ENCODE measurements around the gene MAB21L2. TPM values are rescaled to one million over a fixed set of nuclear protein-coding genes. Genes with fewer than 3 reads are reported as not detected.

Gene MAB21L2
- total and polyA plus RNA-seq, 2 experiments from 2014 or later = 0.39 TPM; not detected in 1

- TF ChIP-seq CTCF (conservative IDR thresholded peaks at IDR 0.05; ENCODE audit: low read depth in 2 of 2) = no peak
- TF ChIP-seq NANOG (IDR thresholded peaks at IDR 0.05; ENCODE audit: borderline replicate concordance) = no peak
- TF ChIP-seq EZH2 (IDR thresholded peaks at IDR 0.05; ENCODE audit: low read depth, unreplicated experiment) = no peak
- no peak for TF ChIP-seq REST (IDR thresholded peaks at IDR 0.05; ENCODE audit: unreplicated experiment)
- no peak for TF ChIP-seq ETS1 (IDR thresholded peaks at IDR 0.05)
Measured at GRCh38 chr4:150584111-150584915, 2.4 kb downstream of the MAB21L2 start (continued).

GRCh38 chr4:150585611-150586010 lies 3.7 kb downstream of the MAB21L2 start:
- ATAC-seq = no peak
- 0 out of 3 replicates have a peak, but pooled peaks cover 5% of the 10 kb centered on the region for H3K36me3 Mint-ChIP-seq (ENCODE audit: low read depth)
- no peaks in the 10 kb centered on the region for H3K79me2 ChIP-seq (replicated peaks; ENCODE audit: insufficient read depth)
- no peak overlapping the region for H3K4me3 Mint-ChIP-seq
- no peak overlapping the region for H3K27ac Mint-ChIP-seq
- H3K36me3 ChIP-seq (ENCODE audit: insufficient read depth) = no peaks in the 10 kb centered on the region
- DNase-seq (ENCODE audit: low spot score) = no peak
- H3F3A ChIP-seq (replicated peaks; ENCODE audit: low read depth) = no peaks in the 10 kb centered on the region
- 0 out of 2 replicates have a peak overlapping the region, but pooled peaks have one; percentile 3 for H3K4me2 ChIP-seq
- peaks cover 49% of the 10 kb centered on the region for H3K27me3 Mint-ChIP-seq (ENCODE audit: insufficient read depth, low read depth, poor library complexity)
- H2AFZ ChIP-seq = no peak overlapping the region
- no peak for TF ChIP-seq POLR2AphosphoS5 (IDR thresholded peaks at IDR 0.05; ENCODE audit: low read depth)
- TF ChIP-seq REST (IDR thresholded peaks at IDR 0.05; ENCODE audit: unreplicated experiment) = no peak
- TF ChIP-seq ZNF114 (CRISPR knock-in tag; IDR thresholded peaks at IDR 0.05) = no peak
- TF ChIP-seq EZH2 (IDR thresholded peaks at IDR 0.05; ENCODE audit: low read depth, unreplicated experiment) = no peak
- TF ChIP-seq ZNF331 (CRISPR knock-in tag; IDR thresholded peaks at IDR 0.05; ENCODE audit: low read depth) = no peak
- no peak for TF ChIP-seq STAT1 (IDR thresholded peaks at IDR 0.05; ENCODE audit: unreplicated experiment)
- no peak for TF ChIP-seq JUNB (IDR thresholded peaks at IDR 0.05; ENCODE audit: unreplicated experiment)
- TF ChIP-seq CREB1 (CRISPR knock-in tag; IDR thresholded peaks at IDR 0.05; ENCODE audit: low read depth) = no peak
- peaks cover 20% of the 10 kb centered on the region for H4K20me1 ChIP-seq (replicated peaks; ENCODE audit: insufficient read depth)
- no peak overlapping the region for H3K27ac ChIP-seq (ENCODE audit: low read depth)
- H3K27me3 ChIP-seq (ENCODE audit: insufficient read depth) = peaks cover 62% of the 10 kb centered on the region
- H3K9me2 ChIP-seq (ENCODE audit: insufficient read depth) = no peaks in the 10 kb centered on the region
- no peaks in the 10 kb centered on the region for H3K9me3 Mint-ChIP-seq
- H3K4me1 ChIP-seq (ENCODE audit: insufficient read depth) = peaks cover 38% of the 10 kb centered on the region
- H3K4me1 Mint-ChIP-seq = peaks cover 42% of the 10 kb centered on the region
- no peak overlapping the region for H3K4me3 ChIP-seq
